Endothelial cell of umbilical vein (primary cell): ENCODE measurements around the gene ENOX2. TPM values are rescaled to one million over a fixed set of nuclear protein-coding genes. Genes with fewer than 3 reads are reported as not detected.

ENCODE experiments used
- BruUV-seq: library from RNA; stranded (reverse); fragments of 400-500 nt; replicated peaks from 2 replicates; lab custom pipeline; 2021; lab: Mats Ljungman, UMichigan
- CTCF ChIA-PET: fragments of 300-600, 350-600 bp; sonication (Branson Sonifier 250); formaldehyde crosslinking; loops from one replicate; lab custom pipeline; 2021; ENCODE audit warnings: antibody characterized with exemption, inconsistent platforms; lab: Charles Lee
- POLR2A ChIA-PET: fragments of 300-600, 350-600 bp; sonication (Branson Sonifier 250); formaldehyde crosslinking; loops from one replicate; lab custom pipeline; 2021; ENCODE audit warnings: antibody characterized with exemption, inconsistent platforms; lab: Charles Lee
- DNase-seq: peaks from one replicate; pipeline ENCODE4 v3.0.0-alpha.2; 2011; ENCODE audit warnings: low read depth, low spot score
- FAIRE-seq: peaks from 2 replicates; lab custom pipeline; 2011; peaks lifted over from hg19 to GRCh38; lab: Jason Lieb, UNC
- H2AFZ ChIP-seq: 2 replicates; pipeline ENCODE4 v1.6.0; 2012; ENCODE audit warnings: low read depth, low read length, control low read depth, inconsistent platforms
- H3K27ac ChIP-seq: 2 replicates; pipeline ENCODE4 v1.5.1; 2011; ENCODE audit warnings: low read depth, mild to moderate bottlenecking, control low read depth, low read length, moderate library complexity; ENCODE audit not compliant: insufficient read depth
- H3K27me3 ChIP-seq, 2 experiments: 2 replicates each; pipeline versions ENCODE4 v1.6.0 to v1.6.1; 2011; ENCODE audit warnings: low read length in 2 of 2, mixed read lengths in 1 of 2; ENCODE audit not compliant: control insufficient read depth in 2 of 2, insufficient read depth in 2 of 2
- H3K36me3 ChIP-seq, 2 experiments: 2 replicates in 1 of 2; 3 replicates in 1 of 2; pipeline ENCODE4 v1.5.1; 2011; ENCODE audit warnings: low read length in 2 of 2, mild to moderate bottlenecking in 1 of 2, moderate library complexity in 1 of 2; ENCODE audit not compliant: control insufficient read depth in 2 of 2, insufficient read depth in 2 of 2; ENCODE audit errors: extremely low read depth in 1 of 2
- H3K4me1 ChIP-seq: 3 replicates; pipeline ENCODE4 v1.5.1; 2011; ENCODE audit warnings: mild to moderate bottlenecking, low read length; ENCODE audit not compliant: control insufficient read depth, insufficient read depth; ENCODE audit errors: extremely low read depth
- H3K4me2 ChIP-seq: 2 replicates; pipeline ENCODE4 v1.6.1; 2011; ENCODE audit warnings: low read length, control low read depth, mixed read lengths; ENCODE audit not compliant: insufficient read depth
- H3K4me3 ChIP-seq, 3 experiments: fragments of 200-600 bp in 1 of 3; sonication (generic), shearing (Covaris generic) in 1 of 3; replicated peaks in 1 of 3; 2 replicates each; pipeline ENCODE4 v1.5.1; 2011 to 2016; ENCODE audit warnings: control low read depth in 3 of 3, low read length in 3 of 3, mild to moderate bottlenecking in 2 of 3, inconsistent platforms in 1 of 3, low read depth in 1 of 3, moderate library complexity in 1 of 3; ENCODE audit not compliant: insufficient read depth in 1 of 3
- H3K79me2 ChIP-seq: 2 replicates; pipeline ENCODE4 v1.6.0; 2012; ENCODE audit warnings: low read length, inconsistent platforms; ENCODE audit not compliant: control insufficient read depth, insufficient read depth
- H3K9ac ChIP-seq: replicated peaks from 2 replicates; pipeline ENCODE3; 2011; ENCODE audit warnings: low read length, control low read depth; ENCODE audit not compliant: insufficient read depth; ENCODE audit errors: extremely low read depth
- H3K9me1 ChIP-seq: replicated peaks from 3 replicates; pipeline ENCODE4 v1.6.0; 2011; ENCODE audit warnings: mild to moderate bottlenecking, low read length; ENCODE audit not compliant: control insufficient read depth, insufficient read depth; ENCODE audit errors: extremely low read depth
- H3K9me3 ChIP-seq: replicated peaks from 2 replicates; pipeline ENCODE4 v1.5.1; 2012; ENCODE audit warnings: low read length, inconsistent platforms; ENCODE audit not compliant: control insufficient read depth, insufficient read depth
- H4K20me1 ChIP-seq: replicated peaks from 2 replicates; pipeline ENCODE3; 2011; ENCODE audit warnings: mild to moderate bottlenecking, low read length; ENCODE audit not compliant: control insufficient read depth, insufficient read depth; ENCODE audit errors: extremely low read depth
- CTCF ChIP-seq, 2 donors: IDR thresholded peaks; 1 replicate in 1 of 2; 2 replicates in 1 of 2; pipeline ENCODE4 v1.5.1; 2011; ENCODE audit warnings: low read length in 2 of 2, mild to moderate bottlenecking in 2 of 2, moderate library complexity in 2 of 2, control low read depth in 1 of 2, inconsistent platforms in 1 of 2, low read depth in 1 of 2; ENCODE audit not compliant: insufficient read depth in 1 of 2; ENCODE audit errors: extremely low read depth in 1 of 2
- EZH2 ChIP-seq: IDR thresholded peaks from 2 replicates; pipeline ENCODE4 v1.6.1; 2012; ENCODE audit warnings: borderline replicate concordance, low read depth, mild to moderate bottlenecking, moderate library complexity, low read length, inconsistent platforms; ENCODE audit not compliant: severe bottlenecking
- FOS ChIP-seq: IDR thresholded peaks from 2 replicates; pipeline ENCODE4 v1.6.1; 2011; ENCODE audit warnings: mild to moderate bottlenecking, low read length, moderate library complexity, borderline replicate concordance; ENCODE audit not compliant: insufficient read depth
- GATA2 ChIP-seq: IDR thresholded peaks from 2 replicates; pipeline ENCODE4 v1.7.0; 2011; ENCODE audit warnings: low read depth, mild to moderate bottlenecking, moderate library complexity, mixed read lengths, low read length; ENCODE audit not compliant: insufficient read length, insufficient read depth
- JUN ChIP-seq: IDR thresholded peaks from 2 replicates; pipeline ENCODE4 v1.6.1; 2011; ENCODE audit warnings: borderline replicate concordance, low read depth; ENCODE audit not compliant: insufficient read length, insufficient read depth
- MAX ChIP-seq: IDR thresholded peaks from 2 replicates; pipeline ENCODE4 v1.6.1; 2011; ENCODE audit not compliant: insufficient read depth, insufficient read length
- MYC ChIP-seq: IDR thresholded peaks from one replicate; pipeline ENCODE4 v1.6.1; 2011; ENCODE audit warnings: mild to moderate bottlenecking, low read depth, low read length
- POLR2A ChIP-seq: IDR thresholded peaks from 2 replicates; pipeline ENCODE4 v1.6.1; 2012; ENCODE audit warnings: low read depth, mild to moderate bottlenecking, control low read depth, low read length
- POLR2AphosphoS5 ChIP-seq: IDR thresholded peaks from 2 replicates; pipeline ENCODE4 v1.6.1; 2012; ENCODE audit warnings: low read depth, mild to moderate bottlenecking, control low read depth, low read length, moderate library complexity; ENCODE audit not compliant: insufficient read depth
- dilution Hi-C: fragments of 300-500 bp; cut with MboI; formaldehyde crosslinking; loops from one replicate; pipeline ENCODE4 v1.15.0; 2019; ENCODE audit warnings: low sequenced_read_pairs; ENCODE audit not compliant: extremely low pct_ligation_motif_present
- intact Hi-C: fragments of 100-400 bp; cut with micrococcal nuclease; formaldehyde crosslinking; loops from one replicate; pipeline ENCODE4 v1.10.0; 2022
- polyA plus RNA-seq, 4 experiments: library from polyadenylated mRNA; depleted of rRNA in 3 of 4; stranded (reverse) in 3 of 4; unstranded in 1 of 4; fragments of >200 nt; gene quantifications; 2 replicates each; pipeline versions ENCODE4 v1.2.1 to v1.2.3, GENCODE V29; 2011 to 2012; ENCODE audit warnings: missing spikeins in 1 of 4
- total RNA-seq: library from RNA; stranded (reverse); gene quantifications from 2 replicates; pipeline ENCODE4 v1.2.3, GENCODE V29; 2021

The ENOX2 gene
- total and polyA plus RNA-seq, 2 donors (not counting 3 experiments of a cell fraction or from before 2014, with no cell fraction given) = 5.5 to 13.1 TPM

- H3K9me1 ChIP-seq = no peaks in the 10 kb centered on the region
- ChIA-PET CTCF (interaction anchor here (1.2 kb wide), 1 partner anchor 19 kb away, joined by 3 read pairs; no protein-coding TSS in a partner anchor), POLR2A (no interaction called here)
- no peak for TF ChIP-seq CTCF (IDR thresholded peaks at IDR 0.05; ENCODE audit: extremely low read depth in 1 of 2, insufficient read depth in 1 of 2, low read depth in 1 of 2, low read length in 2 of 2)
- no peak for TF ChIP-seq JUN
- no peak for TF ChIP-seq POLR2A
- no peak for TF ChIP-seq EZH2
- no peak for TF ChIP-seq GATA2
- no peak for TF ChIP-seq MYC
- no peak for TF ChIP-seq POLR2AphosphoS5
- TF ChIP-seq MAX = no peak
- TF ChIP-seq FOS = no peak
- H3K4me2 ChIP-seq = no peak overlapping the region
- H3K9me3 ChIP-seq = no peaks in the 10 kb centered on the region
- H3K79me2 ChIP-seq = no peaks in the 10 kb centered on the region
- dilution Hi-C loops (no loop called here), intact Hi-C loops (no loop called here)
- H3K27me3 ChIP-seq = no peaks in the 10 kb centered on the region
- no peaks in the 10 kb centered on the region for H3K4me1 ChIP-seq
- H4K20me1 ChIP-seq = no peaks in the 10 kb centered on the region
- FAIRE-seq (no peak), DNase-seq (no peak)
- H3K27ac ChIP-seq = no peak overlapping the region
- no peak overlapping the region for H2AFZ ChIP-seq
- H3K36me3 ChIP-seq = no peaks in the 10 kb centered on the region
- no peak overlapping the region for H3K9ac ChIP-seq
- no peak overlapping the region for H3K4me3 ChIP-seq
- no TSS peak for BruUV-seq
These were observed 308.5 kb downstream of the ENOX2 start for GRCh38 chrX:130594453-130594916.
